H1 (cell line): ENCODE results near the gene DPH5.

Experiments used
- MAFK ChIP-seq: IDR thresholded peaks from 2 replicates; pipeline ENCODE4 v1.6.1; 2012; ENCODE audit warnings: low read depth, mild to moderate bottlenecking, improper control_type of control experiment, low read length
- MAX ChIP-seq: IDR thresholded peaks from 2 replicates; pipeline ENCODE4 v1.6.1; 2012; ENCODE audit warnings: inconsistent platforms
- SUZ12 ChIP-seq: fragments of 200-600 bp; sonication (generic); IDR thresholded peaks from 2 replicates; pipeline ENCODE4 v1.6.1; 2012; ENCODE audit warnings: mild to moderate bottlenecking, inconsistent platforms, low read length, moderate library complexity, mixed read lengths
- YY1 ChIP-seq: IDR thresholded peaks from 2 replicates; pipeline ENCODE4 v1.6.1; 2011; ENCODE audit warnings: low read depth, mild to moderate bottlenecking, low read length

DNA sequence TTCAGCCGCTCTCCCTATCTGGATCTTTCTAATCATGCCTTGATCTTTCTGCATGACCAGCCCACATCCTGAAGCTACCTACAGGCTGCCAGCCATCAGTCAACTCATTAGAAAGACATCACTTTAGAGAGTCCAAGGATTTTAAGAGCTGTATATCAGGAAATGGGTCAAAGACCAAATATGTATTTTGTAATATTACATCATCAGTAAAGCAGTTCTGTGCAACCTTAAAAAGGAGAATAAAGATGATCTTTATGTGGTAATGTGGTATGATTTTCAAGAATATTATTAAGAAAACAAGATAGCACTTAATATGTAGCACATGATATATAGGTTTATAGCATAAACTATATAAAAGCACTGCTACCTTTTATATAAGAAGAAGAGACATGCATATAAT lies 82.1 kb downstream of the DPH5 start:
- TF ChIP-seq SUZ12: no peak
- TF ChIP-seq MAX: no peak
- TF ChIP-seq YY1: no peak
- TF ChIP-seq MAFK: no peak
